Measurements from ENCODE around the gene CBL. TPM values are rescaled to one million over a fixed set of nuclear protein-coding genes. Genes with fewer than 3 reads are reported as not detected.
A peak's percentile ranks its signal among the peaks of the same experiment; 100 is the strongest.

The CBL gene
- total RNA-seq, 1 experiment from 2014 or later = 52.7 TPM

- POLR2A ChIA-PET = interaction anchor here (0.6 to 2.2 kb wide), 12 partner anchors 10 to 151 kb away, joined by 3 to 18 read pairs (median 6); partner anchors contain the start of genes C2CD2L, DPAGT1, HINFP and HMBS
- Mint-ChIP-seq H3K36me3 (ENCODE audit: insufficient read depth, unreplicated experiment) (no peaks in the 10 kb centered on the region), H3K9me3 (ENCODE audit: unreplicated experiment) (no peaks in the 10 kb centered on the region), H3K4me1 (ENCODE audit: low read depth, unreplicated experiment) (peaks cover 32% of the 10 kb centered on the region), H3K4me3 (ENCODE audit: unreplicated experiment) (peak overlapping the region; percentile 92), H3K27ac (ENCODE audit: unreplicated experiment) (peak overlapping the region; percentile 87), H3K27me3 (ENCODE audit: insufficient read depth, unreplicated experiment) (no peaks in the 10 kb centered on the region)
- peak in 1 of 2 experiments; percentile 2 for TF ChIP-seq CTCF (IDR thresholded peaks at IDR 0.05; ENCODE audit: insufficient read depth in 1 of 2, low read depth in 1 of 2, low read length in 1 of 2, severe bottlenecking in 1 of 2, unreplicated experiment in 1 of 2)
- CTCF ChIA-PET = interaction anchor here (0.6 to 2.4 kb wide), 40 partner anchors 9 to 701 kb away, joined by 3 to 28 read pairs (median 6); partner anchors contain the start of genes C2CD2L, DPAGT1, HINFP and USP2
- Histone ChIP-seq H3K27me3 (replicated peaks; ENCODE audit: control insufficient read depth, insufficient read depth, low read length) (no peaks in the 10 kb centered on the region), H3K36me3 (ENCODE audit: control insufficient read depth, insufficient read depth, low read length) (no peaks in the 10 kb centered on the region), H3K9me3 (no peaks in the 10 kb centered on the region), H3K4me3 (ENCODE audit: low read depth, low read length) (peak overlapping the region; percentile 88), H3K4me1 (peaks cover 32% of the 10 kb centered on the region)
- intact Hi-C loops (cut with micrococcal nuclease; ENCODE audit: unreplicated experiment) = loop anchor here (1.0 to 10.0 kb wide), 2 partner anchors 78 to 108 kb away; partner anchors contain the start of gene MCAM
- peak; percentile 46 to 64 for DNase-seq
- TSS peak; percentile 42 for BruUV-seq (replicated peaks)
Observed at GRCh38 chr11:119206511-119207414, 624 bp downstream of the CBL start.

- Histone ChIP-seq H3K4me1 (peaks cover 25% of the 10 kb centered on the region), H3K27me3 (replicated peaks; ENCODE audit: control insufficient read depth, insufficient read depth, low read length) (no peaks in the 10 kb centered on the region), H3K9me3 (no peaks in the 10 kb centered on the region), H3K36me3 (ENCODE audit: control insufficient read depth, insufficient read depth, low read length) (no peaks in the 10 kb centered on the region), H3K4me3 (ENCODE audit: low read depth, low read length) (peak overlapping the region; percentile 88)
- no peak for DNase-seq
- no peak for TF ChIP-seq CTCF (IDR thresholded peaks at IDR 0.05; ENCODE audit: insufficient read depth in 1 of 2, low read depth in 1 of 2, low read length in 1 of 2, severe bottlenecking in 1 of 2, unreplicated experiment in 1 of 2)
- BruUV-seq (replicated peaks) = no TSS peak
- Mint-ChIP-seq H3K9me3 (ENCODE audit: unreplicated experiment) (no peaks in the 10 kb centered on the region), H3K27me3 (ENCODE audit: insufficient read depth, unreplicated experiment) (no peaks in the 10 kb centered on the region), H3K4me1 (ENCODE audit: low read depth, unreplicated experiment) (peaks cover 32% of the 10 kb centered on the region), H3K36me3 (ENCODE audit: insufficient read depth, unreplicated experiment) (no peaks in the 10 kb centered on the region), H3K27ac (ENCODE audit: unreplicated experiment) (peak overlapping the region; percentile 87), H3K4me3 (ENCODE audit: unreplicated experiment) (peak overlapping the region; percentile 92)
- ChIA-PET POLR2A (interaction anchor here (0.6 to 2.2 kb wide), 5 partner anchors 11 to 140 kb away, joined by 3 to 11 read pairs (median 6); partner anchors contain the start of genes HMBS and VPS11), CTCF (interaction anchor here (2.0 to 2.4 kb wide), 3 partner anchors 12 to 174 kb away, joined by 5 to 28 read pairs (median 25); partner anchors contain the start of gene USP2)
- intact Hi-C loops (cut with micrococcal nuclease; ENCODE audit: unreplicated experiment) = loop anchor here (10.0 kb wide), 1 partner anchor 107 kb away; the partner anchor contains the start of gene MCAM
Observed at GRCh38 chr11:119207415-119207960, 1.3 kb downstream of the CBL start.

GRCh38 chr11:119209186-119209585, 3.0 kb downstream of the CBL start:
- Mint-ChIP-seq H3K27ac (ENCODE audit: unreplicated experiment) (no peak overlapping the region), H3K27me3 (ENCODE audit: insufficient read depth, unreplicated experiment) (no peaks in the 10 kb centered on the region), H3K4me1 (ENCODE audit: low read depth, unreplicated experiment) (peaks cover 38% of the 10 kb centered on the region), H3K36me3 (ENCODE audit: insufficient read depth, unreplicated experiment) (peaks cover 5% of the 10 kb centered on the region), H3K4me3 (ENCODE audit: unreplicated experiment) (no peak overlapping the region), H3K9me3 (ENCODE audit: unreplicated experiment) (no peaks in the 10 kb centered on the region)
- Histone ChIP-seq H3K27me3 (replicated peaks; ENCODE audit: control insufficient read depth, insufficient read depth, low read length) (no peaks in the 10 kb centered on the region), H3K4me1 (peaks cover 17% of the 10 kb centered on the region), H3K9me3 (no peaks in the 10 kb centered on the region), H3K4me3 (ENCODE audit: low read depth, low read length) (no peak overlapping the region), H3K36me3 (ENCODE audit: control insufficient read depth, insufficient read depth, low read length) (no peaks in the 10 kb centered on the region)
- no TSS peak for BruUV-seq (replicated peaks)
- intact Hi-C loops (cut with micrococcal nuclease; ENCODE audit: unreplicated experiment) = loop anchor here (10.0 kb wide), 1 partner anchor 106 kb away; the partner anchor contains the start of gene MCAM
- CTCF ChIA-PET = interaction anchor here (0.7 kb wide), 1 partner anchor 179 kb away, joined by 3 read pairs; no protein-coding TSS in a partner anchor
- TF ChIP-seq CTCF (IDR thresholded peaks at IDR 0.05; ENCODE audit: insufficient read depth in 1 of 2, low read depth in 1 of 2, low read length in 1 of 2, severe bottlenecking in 1 of 2, unreplicated experiment in 1 of 2) = no peak
- POLR2A ChIA-PET = no interaction called here
- DNase-seq = peak in 1 of 2 experiments; percentile 25
